Renal cortex interstitium (tissue), 11 donors: ENCODE results near the gene TOMM40L. TPM values are rescaled to one million over a fixed set of nuclear protein-coding genes. Genes with fewer than 3 reads are reported as not detected.

Experiments
- DNase-seq, 11 donors: peaks; one replicate each; pipeline ENCODE4 v3.0.0-alpha.2; 2013; ENCODE audit warnings: low read depth in 9 of 11, low spot score in 4 of 11; ENCODE audit errors: extremely low read depth in 1 of 11
- polyA plus RNA-seq, 3 donors: library from polyadenylated mRNA; unstranded; fragments of 120-200 nt; gene quantifications; one replicate each; pipeline ENCODE4 v1.2.1, GENCODE V29; 2013; ENCODE audit not compliant: insufficient read length in 3 of 3

Gene TOMM40L
- polyA plus RNA-seq, 3 donors, result 13.5 to 15.4 (median 14.6) TPM

DNA sequence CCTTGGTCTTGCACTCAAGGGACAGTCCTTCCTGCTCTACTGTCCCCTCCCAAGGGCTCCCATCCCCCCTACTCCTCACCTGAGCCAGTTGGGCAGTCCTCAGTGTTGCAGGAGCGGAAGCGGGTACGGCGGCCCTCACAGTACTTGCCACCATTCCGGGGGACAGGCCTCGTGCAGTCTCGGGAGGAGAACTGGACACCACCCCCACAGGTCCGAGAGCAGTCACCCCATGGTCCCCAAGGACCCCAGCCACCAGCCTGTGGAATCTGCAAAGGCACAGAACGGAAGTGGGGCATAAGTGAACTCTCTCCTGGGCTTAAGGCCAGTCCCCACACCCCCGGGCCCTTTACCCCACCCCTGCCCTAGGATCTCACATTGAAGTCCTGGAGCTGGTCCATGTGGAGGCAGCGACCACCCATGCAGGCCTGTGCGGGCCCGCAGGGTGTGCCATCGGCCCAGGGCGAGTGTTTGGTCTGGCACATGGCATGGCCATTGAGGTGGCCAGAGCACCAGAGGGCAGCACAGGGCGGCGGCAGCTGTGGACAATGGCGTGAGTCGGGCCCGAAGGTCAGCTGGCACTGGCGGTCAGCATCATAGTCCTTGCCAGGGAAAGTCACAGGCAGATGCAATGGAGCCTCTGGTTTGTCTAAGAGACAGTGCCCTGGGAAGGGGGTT is 32.2 kb upstream of the TOMM40L start:
- DNase-seq, result no peak

- no peak for DNase-seq
These were observed 30.7 kb upstream of the TOMM40L start for GRCh38 chr1:161195171-161195570.

GRCh38 chr1:161196111-161196510 is 29.7 kb upstream of the TOMM40L start:
- no peak for DNase-seq

- DNase-seq, result peak in 1 of 11 donors; percentile 39
These were observed 29.1 kb upstream of the TOMM40L start for GRCh38 chr1:161196521-161197451.

GRCh38 chr1:161197560-161198193 is 28.2 kb upstream of the TOMM40L start:
- DNase-seq, result no peak

DNA sequence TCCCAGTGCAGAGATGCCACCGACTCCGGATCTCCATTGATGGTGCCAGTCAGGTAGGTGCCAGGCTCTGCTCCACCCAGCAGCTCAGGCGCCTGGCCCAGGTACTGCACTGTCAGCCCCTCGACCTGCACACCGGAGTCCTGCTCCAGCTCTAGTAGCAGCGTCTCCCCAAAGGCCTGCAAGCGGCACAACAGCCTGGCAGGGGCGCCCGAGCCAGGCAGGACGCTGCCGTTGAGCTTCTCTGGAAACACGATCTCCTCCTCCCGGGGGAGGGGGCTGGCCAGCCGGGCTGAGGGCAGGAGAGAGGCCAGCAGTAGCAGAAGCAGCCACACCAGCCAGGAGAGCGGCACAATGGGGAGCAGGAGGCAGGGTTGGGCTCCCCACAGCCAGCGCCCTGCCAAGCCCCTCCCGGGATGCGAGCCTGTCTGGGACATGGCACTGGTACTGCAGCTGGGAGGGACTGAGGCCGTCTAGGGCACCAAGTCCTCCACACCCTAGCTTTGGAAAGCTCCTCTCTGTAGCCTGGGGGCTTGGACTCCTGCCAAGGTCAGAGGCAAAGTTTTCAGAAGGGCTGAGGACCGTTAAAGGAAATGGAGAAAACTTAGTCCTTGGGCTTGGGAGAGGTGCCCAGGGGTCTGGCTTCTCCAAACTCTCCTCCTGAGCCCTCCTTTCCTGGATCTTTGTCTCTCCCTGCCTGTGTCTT is 27.5 kb upstream of the TOMM40L start:
- peak in 2 of 11 donors; percentile 29 to 67 for DNase-seq

GRCh38 chr1:161198897-161199431 is 26.9 kb upstream of the TOMM40L start, which contains the start of gene ADAMTS4:
Gene ADAMTS4 (minus strand): TSS chr1:161199054. CDS start chr1:161198627, 427 bp downstream.
- peak in 1 of 11 donors; percentile 30 for DNase-seq

DNA sequence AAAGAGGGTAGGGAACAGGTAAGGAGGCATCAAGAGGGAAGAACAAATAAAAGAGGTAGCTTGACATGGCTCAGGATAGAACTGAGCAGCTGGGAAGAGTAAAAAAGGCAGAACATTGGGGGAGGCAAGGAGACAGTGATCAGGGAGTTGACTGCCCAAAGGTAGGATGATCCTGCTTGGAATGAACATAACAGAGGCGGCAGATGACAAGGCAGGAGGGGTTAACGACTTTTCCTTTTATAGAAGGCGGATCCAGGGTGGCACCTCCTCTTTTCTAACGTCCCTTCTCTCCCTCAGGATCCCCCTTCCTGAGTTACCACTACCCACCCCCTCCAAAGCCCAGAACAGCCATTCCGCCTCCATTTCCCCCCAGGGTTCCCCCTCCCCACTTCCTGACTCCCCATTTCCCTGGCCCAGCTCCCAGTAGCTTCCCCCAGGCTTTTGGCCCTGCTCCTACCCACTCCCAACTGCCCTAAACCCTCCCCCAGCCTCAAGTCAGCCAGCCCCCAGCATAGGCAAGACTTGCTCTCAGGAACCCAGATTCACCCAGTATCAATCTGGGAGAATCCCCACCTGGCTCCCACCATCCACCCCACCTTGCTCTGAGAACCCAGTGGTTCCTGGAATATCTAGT is 26.2 kb upstream of the TOMM40L start:
- no peak for DNase-seq

GRCh38 chr1:161200421-161200991 is 25.4 kb upstream of the TOMM40L start:
- DNase-seq, result no peak

- no peak for DNase-seq
These were observed 24.6 kb upstream of the TOMM40L start for GRCh38 chr1:161200992-161201835.

- DNase-seq, result peak; percentile 94 to 99 (median 99)
These were observed 23.8 kb upstream of the TOMM40L start, which contains the start of gene NDUFS2 for GRCh38 chr1:161201836-161202712. Gene NDUFS2 (plus strand): TSS chr1:161202367. CDS start chr1:161202386, 19 bp downstream.

- no peak for DNase-seq
These were observed 19.3 kb upstream of the TOMM40L start for GRCh38 chr1:161206411-161207140.

- DNase-seq, result peak in 1 of 11 donors; percentile 30
These were observed 18.7 kb upstream of the TOMM40L start for GRCh38 chr1:161207173-161207572.

DNA sequence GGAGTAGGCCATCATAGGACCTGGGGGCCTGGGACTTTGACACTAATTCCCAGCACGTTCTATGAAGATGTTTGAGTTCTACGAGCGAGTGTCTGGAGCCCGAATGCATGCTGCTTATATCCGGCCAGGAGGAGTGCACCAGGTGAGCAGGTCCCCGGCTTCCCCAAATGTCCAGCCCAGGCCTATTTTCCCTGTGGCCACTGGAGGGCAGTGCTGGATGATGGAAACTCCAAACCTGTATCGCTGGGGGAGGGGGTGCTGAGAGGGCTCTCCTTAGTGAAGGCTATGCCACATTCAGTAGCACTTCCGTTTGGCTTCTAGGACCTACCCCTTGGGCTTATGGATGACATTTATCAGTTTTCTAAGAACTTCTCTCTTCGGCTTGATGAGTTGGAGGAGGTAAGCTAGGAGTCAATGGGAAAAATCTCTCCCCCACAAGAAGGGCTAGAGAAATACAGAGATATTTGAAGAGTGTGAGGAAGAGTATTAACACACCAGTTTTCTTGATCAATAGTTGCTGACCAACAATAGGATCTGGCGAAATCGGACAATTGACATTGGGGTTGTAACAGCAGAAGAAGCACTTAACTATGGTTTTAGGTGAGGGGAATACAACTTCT is 16.0 kb upstream of the TOMM40L start:
- DNase-seq, result peak in 2 of 11 donors; percentile 45 to 66

GRCh38 chr1:161214369-161214768 is 11.5 kb upstream of the TOMM40L start:
- DNase-seq, result no peak
